ENCODE results near the gene POLE2. TPM values are rescaled to one million over a fixed set of nuclear protein-coding genes. Genes with fewer than 3 reads are reported as not detected.
A peak's percentile ranks its signal among the peaks of the same experiment; 100 is the strongest.

The POLE2 gene
- total RNA-seq, 1 donor from 2014 or later: 6.7 TPM

DNA sequence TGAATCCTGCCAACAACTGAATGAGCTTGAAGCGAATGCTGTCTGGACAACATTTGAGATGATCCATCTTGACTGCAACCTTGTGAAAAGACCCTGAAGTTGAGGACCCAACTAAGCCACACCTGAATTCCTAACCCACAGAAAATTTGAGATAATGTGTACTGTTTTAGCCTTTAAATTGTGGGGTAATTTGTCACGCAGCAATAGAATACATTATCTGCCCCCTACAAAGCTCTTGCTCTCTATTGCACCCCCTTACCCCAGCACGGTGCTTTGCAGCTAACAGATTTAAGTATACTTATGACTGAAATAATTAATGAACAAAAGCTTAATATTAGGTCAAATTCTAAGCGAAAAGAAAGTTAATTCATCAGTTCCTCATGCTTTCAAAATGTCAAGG, 1.6 kb downstream of the POLE2 start:
- DNase-seq (ENCODE audit: low spot score): no peak
- Mint-ChIP-seq H3K36me3 (ENCODE audit: low read depth, unreplicated experiment) (peaks cover 4% of the 10 kb centered on the region), H3K4me3 (ENCODE audit: unreplicated experiment) (peak overlapping the region; percentile 33), H3K9me3 (ENCODE audit: unreplicated experiment) (no peaks in the 10 kb centered on the region), H3K27me3 (ENCODE audit: unreplicated experiment) (no peaks in the 10 kb centered on the region), H3K27ac (ENCODE audit: unreplicated experiment) (no peak overlapping the region), H3K4me1 (ENCODE audit: unreplicated experiment) (peaks cover 8% of the 10 kb centered on the region)
- TF ChIP-seq, protein P1, sequence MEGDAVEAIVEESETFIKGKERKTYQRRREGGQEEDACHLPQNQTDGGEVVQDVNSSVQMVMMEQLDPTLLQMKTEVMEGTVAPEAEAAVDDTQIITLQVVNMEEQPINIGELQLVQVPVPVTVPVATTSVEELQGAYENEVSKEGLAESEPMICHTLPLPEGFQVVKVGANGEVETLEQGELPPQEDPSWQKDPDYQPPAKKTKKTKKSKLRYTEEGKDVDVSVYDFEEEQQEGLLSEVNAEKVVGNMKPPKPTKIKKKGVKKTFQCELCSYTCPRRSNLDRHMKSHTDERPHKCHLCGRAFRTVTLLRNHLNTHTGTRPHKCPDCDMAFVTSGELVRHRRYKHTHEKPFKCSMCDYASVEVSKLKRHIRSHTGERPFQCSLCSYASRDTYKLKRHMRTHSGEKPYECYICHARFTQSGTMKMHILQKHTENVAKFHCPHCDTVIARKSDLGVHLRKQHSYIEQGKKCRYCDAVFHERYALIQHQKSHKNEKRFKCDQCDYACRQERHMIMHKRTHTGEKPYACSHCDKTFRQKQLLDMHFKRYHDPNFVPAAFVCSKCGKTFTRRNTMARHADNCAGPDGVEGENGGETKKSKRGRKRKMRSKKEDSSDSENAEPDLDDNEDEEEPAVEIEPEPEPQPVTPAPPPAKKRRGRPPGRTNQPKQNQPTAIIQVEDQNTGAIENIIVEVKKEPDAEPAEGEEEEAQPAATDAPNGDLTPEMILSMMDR (IDR thresholded peaks at IDR 0.05; ENCODE audit: unreplicated experiment): no peak

DNA sequence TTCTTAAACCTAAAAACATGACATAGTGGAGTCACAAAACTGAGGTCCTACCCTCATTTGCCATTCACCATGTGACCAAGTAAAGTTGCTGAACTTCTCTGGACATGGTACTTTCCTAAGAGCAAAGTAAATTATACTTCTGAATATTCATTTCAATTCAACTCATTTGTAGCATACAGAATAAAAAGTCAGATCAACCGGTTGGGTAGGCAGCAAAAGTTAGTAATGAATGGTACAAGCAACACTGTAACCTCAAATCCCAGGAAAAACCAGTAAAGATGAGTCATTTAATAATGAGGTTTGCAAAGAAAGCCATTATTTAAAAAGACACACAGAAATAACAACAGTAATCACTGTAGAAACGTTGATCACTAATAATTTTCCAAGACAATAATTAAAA, 8.7 kb downstream of the POLE2 start:
- no peaks in the 10 kb centered on the region for H3K27me3 Mint-ChIP-seq (ENCODE audit: unreplicated experiment)
- H3K9me3 Mint-ChIP-seq (ENCODE audit: unreplicated experiment): no peaks in the 10 kb centered on the region
- TF ChIP-seq, protein P1 (IDR thresholded peaks at IDR 0.05; ENCODE audit: unreplicated experiment): no peak
- no peak overlapping the region for H3K27ac Mint-ChIP-seq (ENCODE audit: unreplicated experiment)
- no peak for DNase-seq (ENCODE audit: low spot score)
- H3K36me3 Mint-ChIP-seq (ENCODE audit: low read depth, unreplicated experiment): peaks cover 3% of the 10 kb centered on the region
- H3K4me1 Mint-ChIP-seq (ENCODE audit: unreplicated experiment): no peaks in the 10 kb centered on the region
- no peak overlapping the region for H3K4me3 Mint-ChIP-seq (ENCODE audit: unreplicated experiment)

DNA sequence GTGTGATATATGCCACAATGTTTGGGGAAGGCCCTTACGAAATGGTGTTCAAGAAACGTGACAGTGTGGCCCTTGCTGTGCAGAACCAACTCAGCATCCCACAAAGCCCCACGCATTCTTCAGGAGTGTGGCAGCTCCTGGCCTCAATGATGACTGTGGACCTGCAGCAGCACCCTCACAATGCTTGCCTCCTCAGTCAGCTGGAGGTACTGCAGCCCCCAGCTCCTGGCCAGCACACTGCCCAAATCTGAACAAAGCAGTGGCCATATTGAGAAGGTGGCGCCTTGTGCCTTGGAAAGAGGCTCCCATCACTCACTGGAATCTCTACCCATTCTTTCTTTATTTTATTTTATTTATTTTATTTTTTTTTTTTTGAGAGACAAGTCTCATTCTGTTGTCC, 10.4 kb downstream of the POLE2 start:
- Mint-ChIP-seq H3K27ac (ENCODE audit: unreplicated experiment) (no peak overlapping the region), H3K36me3 (ENCODE audit: low read depth, unreplicated experiment) (peaks cover 6% of the 10 kb centered on the region), H3K4me3 (ENCODE audit: unreplicated experiment) (no peak overlapping the region), H3K9me3 (ENCODE audit: unreplicated experiment) (no peaks in the 10 kb centered on the region), H3K4me1 (ENCODE audit: unreplicated experiment) (no peaks in the 10 kb centered on the region), H3K27me3 (ENCODE audit: unreplicated experiment) (no peaks in the 10 kb centered on the region)
- no peak for DNase-seq (ENCODE audit: low spot score)
- TF ChIP-seq, protein P1 (IDR thresholded peaks at IDR 0.05; ENCODE audit: unreplicated experiment): no peak

DNA sequence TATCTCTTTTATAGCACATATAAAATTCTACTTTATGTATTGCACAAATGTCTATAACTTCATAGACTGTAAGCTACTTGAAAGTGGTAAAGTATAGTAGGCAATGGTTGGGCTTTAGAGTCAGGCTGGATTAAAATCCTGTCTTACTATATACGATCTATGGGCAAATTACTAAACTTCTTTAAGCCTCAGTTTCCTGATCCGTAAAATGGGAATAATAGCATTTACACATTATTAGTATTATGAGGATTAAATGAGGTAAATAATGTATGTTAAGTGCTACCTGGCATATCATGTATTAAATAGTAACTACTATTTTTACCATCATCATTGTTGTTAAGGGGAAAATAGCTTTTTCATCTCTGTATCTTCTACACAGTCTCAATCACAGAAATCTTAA, 14.4 kb downstream of the POLE2 start:
- DNase-seq (ENCODE audit: low spot score): no peak
- Mint-ChIP-seq H3K9me3 (ENCODE audit: unreplicated experiment) (no peaks in the 10 kb centered on the region), H3K4me3 (ENCODE audit: unreplicated experiment) (no peak overlapping the region), H3K4me1 (ENCODE audit: unreplicated experiment) (no peaks in the 10 kb centered on the region), H3K27ac (ENCODE audit: unreplicated experiment) (no peak overlapping the region), H3K36me3 (ENCODE audit: low read depth, unreplicated experiment) (peaks cover 4% of the 10 kb centered on the region), H3K27me3 (ENCODE audit: unreplicated experiment) (no peaks in the 10 kb centered on the region)
- TF ChIP-seq, protein P1 (IDR thresholded peaks at IDR 0.05; ENCODE audit: unreplicated experiment): no peak

DNA sequence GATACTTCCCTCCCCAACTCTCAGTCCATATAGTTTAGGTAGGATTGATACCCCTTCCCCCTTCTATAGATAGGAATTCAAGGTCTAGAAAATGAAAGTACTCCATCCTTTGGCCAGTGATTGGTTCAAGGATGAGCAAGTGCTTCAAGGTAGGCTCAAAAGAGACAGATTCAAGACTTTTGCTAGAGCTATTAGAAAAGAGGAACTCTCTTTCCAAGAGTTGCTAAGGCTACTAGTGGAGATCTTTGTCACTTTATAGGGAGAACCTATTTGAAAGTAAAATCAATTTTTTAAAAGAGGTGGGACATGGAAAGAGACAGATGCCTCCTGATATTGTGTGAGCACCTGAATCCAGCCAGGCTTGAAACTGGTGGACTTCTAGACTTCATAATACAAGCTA, 17.5 kb downstream of the POLE2 start:
- Mint-ChIP-seq H3K27ac (ENCODE audit: unreplicated experiment) (no peak overlapping the region), H3K9me3 (ENCODE audit: unreplicated experiment) (no peaks in the 10 kb centered on the region), H3K4me3 (ENCODE audit: unreplicated experiment) (no peak overlapping the region), H3K27me3 (ENCODE audit: unreplicated experiment) (no peaks in the 10 kb centered on the region), H3K36me3 (ENCODE audit: low read depth, unreplicated experiment) (peaks cover 4% of the 10 kb centered on the region), H3K4me1 (ENCODE audit: unreplicated experiment) (no peaks in the 10 kb centered on the region)
- TF ChIP-seq, protein P1 (IDR thresholded peaks at IDR 0.05; ENCODE audit: unreplicated experiment): no peak
- DNase-seq (ENCODE audit: low spot score): no peak

Measured in endothelial cell (in vitro differentiated cells).